ENCODE results near the gene NAXE. TPM values are rescaled to one million over a fixed set of nuclear protein-coding genes. Genes with fewer than 3 reads are reported as not detected.
"Not testable (repeated sequence)": the region's sequence is repeated elsewhere in the genome, so short reads cannot be mapped to it uniquely, and the experiment has no call there.

Gene NAXE
- total RNA-seq, 1 donor from 2014 or later, result 85.3 TPM

GRCh38 chr1:156625436-156626078, 34.0 kb downstream of the NAXE start:
- Histone ChIP-seq H3K9me3 (no peaks in the 10 kb centered on the region), H3K27me3 (peaks cover 29% of the 10 kb centered on the region), H3K27ac (no peak overlapping the region), H3K36me3 (no peaks in the 10 kb centered on the region), H3K4me3 (peak overlapping the region; percentile 31 to 62), H3K4me1 (peaks cover 8 to 17% of the 10 kb centered on the region in 2 donors)
- TF ChIP-seq CTCF (IDR thresholded peaks at IDR 0.05), result peak; percentile 67 to 80 (median 70)
- intact Hi-C loops (cut with DNase I), result loop anchor here (1.0 kb wide), 1 partner anchor 32 kb away; no protein-coding TSS in a partner anchor
- DNase-seq (ENCODE audit: low spot score in 2 of 2), result no peak

- H3K4me3 ChIP-seq, result peak overlapping the region in 1 of 2 donors; percentile 62
- H3K4me1 ChIP-seq, result peaks cover 8 to 17% of the 10 kb centered on the region in 2 donors
- no peak for DNase-seq (ENCODE audit: low spot score in 2 of 2)
- intact Hi-C loops (cut with DNase I), result loop anchor here (1.0 kb wide), 1 partner anchor 31 kb away; no protein-coding TSS in a partner anchor
- H3K27me3 ChIP-seq, result peaks cover 29% of the 10 kb centered on the region
- no peaks in the 10 kb centered on the region for H3K36me3 ChIP-seq
- no peak overlapping the region for H3K27ac ChIP-seq
- no peak for TF ChIP-seq CTCF (IDR thresholded peaks at IDR 0.05)
- H3K9me3 ChIP-seq, result no peaks in the 10 kb centered on the region
These were observed 34.5 kb downstream of the NAXE start for GRCh38 chr1:156626079-156626438.

- intact Hi-C loops (cut with DNase I), result loop anchor here (1.0 kb wide), 1 partner anchor 51 kb away; no protein-coding TSS in a partner anchor
- H3K4me1 ChIP-seq, result peaks cover 8 to 17% of the 10 kb centered on the region in 2 donors
These were observed 35.8 kb downstream of the NAXE start for GRCh38 chr1:156627313-156627880.

GRCh38 chr1:156629823-156630449, 38.4 kb downstream of the NAXE start:
- Histone ChIP-seq H3K27me3 (peaks cover 15% of the 10 kb centered on the region), H3K9me3 (no peaks in the 10 kb centered on the region), H3K4me1 (peaks cover 5 to 7% of the 10 kb centered on the region in 2 donors), H3K36me3 (no peaks in the 10 kb centered on the region), H3K27ac (no peak overlapping the region), H3K4me3 (no peak overlapping the region)
- intact Hi-C loops (cut with DNase I), result no loop called here
- no peak for DNase-seq (ENCODE audit: low spot score in 2 of 2)
- TF ChIP-seq CTCF (IDR thresholded peaks at IDR 0.05), result no peak

More at GRCh38 chr1:156627313-156627880, 35.8 kb downstream of the NAXE start:
- Histone ChIP-seq H3K36me3 (no peaks in the 10 kb centered on the region), H3K4me3 (no peak overlapping the region), H3K27me3 (peaks cover 29% of the 10 kb centered on the region), H3K9me3 (no peaks in the 10 kb centered on the region), H3K27ac (no peak overlapping the region)
- peak; percentile 18 to 53 (median 45) for TF ChIP-seq CTCF (IDR thresholded peaks at IDR 0.05)
- DNase-seq (ENCODE audit: low spot score in 2 of 2), result no peak

- H3K4me1 ChIP-seq; H3K27ac ChIP-seq; H3K27me3 ChIP-seq; DNase-seq (ENCODE audit: low spot score in 2 of 2); H3K9me3 ChIP-seq; H3K4me3 ChIP-seq; intact Hi-C loops (cut with DNase I); H3K36me3 ChIP-seq: not testable (repeated sequence)
These were observed 39.6 kb downstream of the NAXE start for GRCh38 chr1:156631152-156631551.

GRCh38 chr1:156632355-156632754, 40.8 kb downstream of the NAXE start:
- H3K9me3 ChIP-seq, result no peaks in the 10 kb centered on the region
- H3K4me1 ChIP-seq, result no peaks in the 10 kb centered on the region
- intact Hi-C loops (cut with DNase I), result no loop called here
- no peak for DNase-seq (ENCODE audit: low spot score in 2 of 2)
- no peak overlapping the region for H3K4me3 ChIP-seq
- TF ChIP-seq CTCF (IDR thresholded peaks at IDR 0.05), result no peak
- no peaks in the 10 kb centered on the region for H3K36me3 ChIP-seq
- no peaks in the 10 kb centered on the region for H3K27me3 ChIP-seq
- H3K27ac ChIP-seq, result no peak overlapping the region
